ENCODE data around the gene PACSIN3.
"Not testable (repeated sequence)": the region's sequence is repeated elsewhere in the genome, so short reads cannot be mapped to it uniquely, and the experiment has no call there.

The PACSIN3 gene

DNA sequence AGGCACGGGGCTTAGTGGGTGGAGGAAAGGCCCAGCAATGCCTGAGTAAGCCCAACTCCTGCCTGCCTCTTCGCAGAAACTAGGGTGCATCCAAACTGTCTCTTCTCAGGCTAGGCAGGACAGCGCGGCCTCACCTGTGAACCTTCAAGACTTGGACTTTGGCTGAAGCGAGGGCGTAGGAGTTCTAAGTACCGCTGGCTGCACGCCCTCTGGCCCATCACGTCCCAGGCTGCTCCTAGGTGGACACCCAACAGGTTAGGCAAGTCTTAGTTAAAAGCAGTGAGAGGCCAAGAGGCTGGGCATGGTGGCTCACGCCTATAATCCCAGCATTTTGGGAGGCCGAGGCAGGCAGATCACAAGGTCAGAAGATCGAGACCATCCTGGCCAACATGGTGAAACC is 26.7 kb upstream of the PACSIN3 start:
- Histone ChIP-seq H3K4me2 (ENCODE audit: low read length) (no peak overlapping the region), H3K27ac (no peak overlapping the region), H3K9me3 (ENCODE audit: control insufficient read depth, low read length) (no peaks in the 10 kb centered on the region), H3K4me3 (ENCODE audit: low read depth, low read length) (no peak overlapping the region), H3K27me3 (ENCODE audit: control insufficient read depth, insufficient read depth, low read length) (no peaks in the 10 kb centered on the region), H3K4me1 (no peaks in the 10 kb centered on the region), H3K36me3 (ENCODE audit: control insufficient read depth, insufficient read depth, low read length) (no peaks in the 10 kb centered on the region), H2AFZ (no peak overlapping the region), H3K9ac (no peak overlapping the region), H3K79me2 (no peaks in the 10 kb centered on the region)
- TF ChIP-seq CTCF (IDR thresholded peaks at IDR 0.05), result no peak

DNA sequence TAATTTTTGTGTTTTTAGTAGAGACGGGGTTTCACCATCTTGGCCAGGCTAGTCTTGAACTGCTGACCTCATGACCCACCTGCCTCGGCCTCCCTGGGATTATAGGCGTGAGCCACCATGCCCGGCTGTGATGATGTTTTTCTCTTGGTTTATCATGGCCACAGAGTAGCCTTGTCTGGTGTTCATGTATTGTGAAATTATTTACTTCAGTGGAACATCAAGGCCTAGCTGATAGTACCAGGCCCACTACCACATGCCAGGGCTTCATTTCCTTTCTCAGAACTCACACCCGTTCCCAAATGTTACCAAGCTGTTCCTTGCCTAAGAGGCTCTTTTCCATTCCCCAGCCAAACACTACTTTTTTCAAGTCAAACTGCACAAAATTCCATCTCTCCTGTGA is 22.4 kb upstream of the PACSIN3 start:
- Histone ChIP-seq H3K9me3 (ENCODE audit: control insufficient read depth, low read length) (no peaks in the 10 kb centered on the region), H3K4me1 (no peaks in the 10 kb centered on the region), H3K79me2 (no peaks in the 10 kb centered on the region), H2AFZ (no peak overlapping the region), H3K36me3 (ENCODE audit: control insufficient read depth, insufficient read depth, low read length) (no peaks in the 10 kb centered on the region), H3K4me2 (ENCODE audit: low read length) (no peak overlapping the region), H3K9ac (no peak overlapping the region), H3K27me3 (ENCODE audit: control insufficient read depth, insufficient read depth, low read length) (no peaks in the 10 kb centered on the region), H3K4me3 (ENCODE audit: low read depth, low read length) (no peak overlapping the region), H3K27ac (no peak overlapping the region)
- TF ChIP-seq CTCF (IDR thresholded peaks at IDR 0.05), result no peak

DNA sequence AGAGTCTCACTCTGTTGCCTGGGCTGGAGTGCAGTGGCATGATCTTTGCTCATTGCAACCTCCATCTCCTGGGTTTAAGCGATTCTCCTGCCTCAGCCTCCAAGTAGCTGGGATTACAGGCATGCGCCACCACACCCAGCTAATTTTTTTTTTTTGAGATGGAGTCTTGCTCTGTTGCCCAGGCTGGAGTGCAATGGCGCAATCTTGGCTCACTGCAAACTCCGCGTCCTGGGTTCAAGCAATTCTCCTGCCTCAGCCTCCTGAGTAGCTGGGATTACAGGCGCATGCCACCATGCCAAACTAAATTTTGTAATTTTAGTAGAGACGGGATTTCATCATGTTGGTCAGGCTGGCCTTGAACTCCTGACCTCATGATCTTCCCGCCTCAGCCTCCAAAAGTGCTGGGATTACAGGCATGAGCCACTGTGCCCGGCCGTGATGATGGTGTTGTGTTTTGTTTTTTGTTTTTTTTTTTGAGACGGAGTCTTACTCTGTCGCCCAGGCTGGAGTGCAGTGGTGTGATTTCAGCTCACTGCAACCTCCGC is 21.8 kb upstream of the PACSIN3 start:
- not testable (repeated sequence) for H3K9me3 ChIP-seq (ENCODE audit: control insufficient read depth, low read length); H3K4me1 ChIP-seq; H3K36me3 ChIP-seq (ENCODE audit: control insufficient read depth, insufficient read depth, low read length); H3K79me2 ChIP-seq; H3K27me3 ChIP-seq (ENCODE audit: control insufficient read depth, insufficient read depth, low read length); H3K9ac ChIP-seq; H2AFZ ChIP-seq; H3K27ac ChIP-seq; H3K4me3 ChIP-seq (ENCODE audit: low read depth, low read length); H3K4me2 ChIP-seq (ENCODE audit: low read length)

DNA sequence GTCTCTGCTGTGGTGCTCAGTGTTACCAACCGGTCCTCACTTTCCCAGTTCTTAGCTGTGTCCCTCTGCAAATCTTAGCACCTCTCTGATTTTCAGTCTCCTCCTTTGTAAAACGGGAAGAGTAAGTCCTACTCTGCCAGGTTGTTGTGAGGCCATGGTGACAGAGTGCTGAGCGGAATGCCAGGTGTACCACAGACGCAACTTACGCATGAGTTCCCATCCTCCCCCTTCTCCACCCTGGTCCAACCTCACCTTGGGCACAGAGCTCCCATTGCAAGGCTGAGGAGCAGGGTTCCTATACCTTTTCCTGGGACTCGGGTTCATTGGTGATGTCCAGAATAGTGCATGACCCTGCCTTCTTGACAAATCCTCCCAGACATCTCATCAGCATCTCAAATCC is 21.2 kb upstream of the PACSIN3 start:
- Histone ChIP-seq H3K9me3 (ENCODE audit: control insufficient read depth, low read length) (no peaks in the 10 kb centered on the region), H2AFZ (no peak overlapping the region), H3K27me3 (ENCODE audit: control insufficient read depth, insufficient read depth, low read length) (no peaks in the 10 kb centered on the region), H3K79me2 (no peaks in the 10 kb centered on the region), H3K4me3 (ENCODE audit: low read depth, low read length) (no peak overlapping the region), H3K27ac (no peak overlapping the region), H3K4me1 (no peaks in the 10 kb centered on the region), H3K36me3 (ENCODE audit: control insufficient read depth, insufficient read depth, low read length) (no peaks in the 10 kb centered on the region), H3K9ac (no peak overlapping the region), H3K4me2 (ENCODE audit: low read length) (no peak overlapping the region)
- TF ChIP-seq CTCF (IDR thresholded peaks at IDR 0.05), result no peak

DNA sequence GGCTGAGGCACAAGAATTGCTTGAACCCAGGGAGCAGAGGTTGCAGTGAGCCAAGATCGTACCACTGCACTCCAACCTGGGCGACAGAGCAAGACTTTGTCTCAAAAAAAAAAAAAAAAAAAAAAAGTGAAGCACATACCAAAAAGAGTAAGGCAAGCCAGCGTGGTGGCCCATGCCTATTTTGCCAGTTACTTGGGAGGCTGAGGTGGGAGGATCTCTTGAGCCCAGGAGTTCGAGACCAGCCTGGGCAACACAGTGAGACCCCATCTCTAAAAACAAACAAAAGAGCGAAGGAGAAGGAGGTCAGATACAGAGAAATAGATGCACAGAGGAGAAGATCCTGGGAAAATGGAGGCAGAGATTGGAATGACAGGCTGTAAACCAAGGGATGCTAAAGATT is 20.3 kb upstream of the PACSIN3 start:
- H3K9ac ChIP-seq; H3K27ac ChIP-seq; H3K4me2 ChIP-seq (ENCODE audit: low read length); H3K4me1 ChIP-seq; H3K9me3 ChIP-seq (ENCODE audit: control insufficient read depth, low read length); H3K79me2 ChIP-seq; H2AFZ ChIP-seq; H3K4me3 ChIP-seq (ENCODE audit: low read depth, low read length); H3K36me3 ChIP-seq (ENCODE audit: control insufficient read depth, insufficient read depth, low read length); H3K27me3 ChIP-seq (ENCODE audit: control insufficient read depth, insufficient read depth, low read length): not testable (repeated sequence)

DNA sequence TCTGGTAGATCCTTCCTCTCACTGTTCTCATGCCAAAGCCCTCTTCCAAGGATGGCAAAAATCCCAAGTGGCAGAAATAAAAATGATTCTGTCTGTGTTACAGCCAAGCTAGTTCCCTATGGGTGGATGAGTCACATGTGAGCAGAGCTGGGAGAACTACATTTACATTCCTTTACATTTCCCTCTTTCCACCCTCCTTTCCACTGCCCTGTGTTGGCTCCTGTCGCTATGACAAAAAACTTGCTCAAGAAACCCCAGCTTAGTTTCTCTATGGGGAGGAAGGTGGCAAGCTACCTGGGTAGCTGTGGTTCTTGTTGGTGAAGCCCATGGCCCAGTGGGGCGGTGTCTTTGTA is 18.4 kb upstream of the PACSIN3 start:
- no peak overlapping the region for H3K4me3 ChIP-seq (ENCODE audit: low read depth, low read length)
- no peaks in the 10 kb centered on the region for H3K4me1 ChIP-seq
- H3K36me3 ChIP-seq (ENCODE audit: control insufficient read depth, insufficient read depth, low read length), result no peaks in the 10 kb centered on the region
- no peak overlapping the region for H3K9ac ChIP-seq
- H3K4me2 ChIP-seq (ENCODE audit: low read length), result no peak overlapping the region
- H2AFZ ChIP-seq, result no peak overlapping the region
- no peaks in the 10 kb centered on the region for H3K9me3 ChIP-seq (ENCODE audit: control insufficient read depth, low read length)
- no peak for TF ChIP-seq CTCF (IDR thresholded peaks at IDR 0.05)
- H3K27me3 ChIP-seq (ENCODE audit: control insufficient read depth, insufficient read depth, low read length), result no peaks in the 10 kb centered on the region
- H3K79me2 ChIP-seq, result no peaks in the 10 kb centered on the region
- H3K27ac ChIP-seq, result no peak overlapping the region

Data from parathyroid adenoma (tissue), 2 donors.